GM12801 (cell line): Measurements from ENCODE around the gene ELOVL5.

ENCODE experiments used
- CTCF ChIP-seq: IDR thresholded peaks from one replicate; pipeline ENCODE4 v1.5.1; 2011; ENCODE audit warnings: control low read depth; ENCODE audit not compliant: insufficient read length; ENCODE audit errors: extremely low read depth

The ELOVL5 gene

GRCh38 chr6:53369051-53369450, 20.3 kb upstream of the ELOVL5 start:
- no peak for TF ChIP-seq CTCF

- no peak for TF ChIP-seq CTCF
These were observed 17.4 kb upstream of the ELOVL5 start for GRCh38 chr6:53366128-53366641.

DNA sequence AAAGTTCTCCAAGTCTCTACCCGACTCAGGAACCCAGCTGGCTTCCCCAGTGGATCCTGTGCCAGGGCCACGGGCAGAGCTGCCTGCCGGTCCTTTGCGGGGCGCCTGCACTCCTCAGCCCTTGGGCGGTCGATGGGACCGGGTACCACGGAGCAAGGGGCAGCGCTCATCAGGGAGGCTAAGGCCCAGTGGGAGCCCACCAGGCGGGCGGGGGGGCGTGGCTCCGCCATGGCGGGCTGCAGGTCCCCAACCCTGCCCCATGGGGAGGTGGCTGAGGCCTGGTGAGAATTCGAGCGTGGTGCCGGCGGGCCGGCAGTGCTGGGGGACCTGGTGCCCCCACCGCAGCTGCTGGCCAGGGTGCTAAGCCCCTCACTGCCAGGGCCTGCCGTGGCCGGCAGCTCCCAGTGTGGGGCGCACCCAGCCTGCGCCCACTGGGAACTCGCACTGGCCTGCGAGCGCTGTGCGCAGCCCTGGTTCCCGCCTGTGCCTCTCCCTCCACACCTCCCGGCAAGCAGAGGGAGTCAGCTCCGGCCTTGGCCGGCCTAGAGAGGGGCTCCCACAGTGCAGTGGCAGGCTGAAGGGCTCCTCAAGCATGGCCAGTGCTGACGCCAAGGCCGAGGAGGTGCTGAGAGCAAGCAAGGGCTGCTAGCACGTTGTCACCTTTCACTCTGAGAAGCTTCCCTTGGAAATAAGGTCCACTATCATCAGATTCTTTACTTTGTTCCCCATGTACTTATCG, 14.8 kb upstream of the ELOVL5 start:
- no peak for TF ChIP-seq CTCF

- TF ChIP-seq CTCF: no peak
These were observed 12.8 kb upstream of the ELOVL5 start for GRCh38 chr6:53361549-53362031.

DNA sequence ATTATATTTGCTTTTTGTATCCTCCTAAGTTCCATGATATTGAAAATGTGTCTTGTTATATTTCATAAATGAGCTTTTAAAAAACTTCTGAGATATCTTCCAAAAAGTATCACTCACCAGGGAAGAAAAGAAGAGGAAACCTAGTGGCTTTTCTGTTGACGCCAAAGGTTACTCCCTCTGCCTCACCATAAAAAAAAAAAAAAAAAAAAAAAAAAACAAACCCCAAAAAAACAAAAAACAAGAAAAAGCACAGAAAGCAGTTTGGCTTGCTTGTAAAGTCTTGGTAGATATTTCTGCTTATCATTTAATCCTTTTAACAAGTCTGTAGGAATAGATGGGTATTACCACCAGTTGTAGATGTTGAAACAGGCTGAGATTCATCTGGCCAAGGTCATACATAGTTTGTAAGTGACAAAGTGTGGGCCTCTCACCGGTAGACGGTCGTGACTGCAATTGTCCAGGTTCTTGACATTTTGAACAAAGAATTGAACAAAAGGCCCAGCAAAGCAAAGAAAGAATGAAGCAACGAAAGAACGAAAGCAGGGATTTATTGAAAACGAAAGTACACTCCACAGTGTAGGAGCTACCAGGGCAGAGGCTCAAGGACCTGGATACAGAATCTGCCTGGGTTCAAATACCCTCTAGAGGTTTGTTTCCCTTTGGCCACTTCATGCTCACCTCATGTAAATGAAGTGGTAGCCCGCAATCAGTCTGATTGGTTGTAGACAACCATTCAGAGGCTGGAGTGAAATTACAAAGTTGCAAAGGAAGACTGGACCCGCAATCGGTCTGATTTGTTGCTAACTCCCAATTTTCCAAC, 11.6 kb upstream of the ELOVL5 start:
- TF ChIP-seq CTCF: no peak

DNA sequence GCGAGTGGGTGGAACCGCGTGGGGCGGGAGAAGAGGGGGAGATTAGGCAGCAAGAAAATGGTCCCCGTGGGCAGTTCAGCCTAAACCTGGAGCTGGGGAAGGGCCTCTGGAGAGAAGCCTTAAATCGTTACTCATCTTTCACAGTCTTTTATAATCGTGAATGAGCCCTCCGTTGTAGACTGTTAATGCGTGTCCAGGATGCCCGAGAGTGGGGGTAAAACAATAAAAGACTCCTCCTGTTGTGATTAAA, 11.0 kb upstream of the ELOVL5 start:
- no peak for TF ChIP-seq CTCF

DNA sequence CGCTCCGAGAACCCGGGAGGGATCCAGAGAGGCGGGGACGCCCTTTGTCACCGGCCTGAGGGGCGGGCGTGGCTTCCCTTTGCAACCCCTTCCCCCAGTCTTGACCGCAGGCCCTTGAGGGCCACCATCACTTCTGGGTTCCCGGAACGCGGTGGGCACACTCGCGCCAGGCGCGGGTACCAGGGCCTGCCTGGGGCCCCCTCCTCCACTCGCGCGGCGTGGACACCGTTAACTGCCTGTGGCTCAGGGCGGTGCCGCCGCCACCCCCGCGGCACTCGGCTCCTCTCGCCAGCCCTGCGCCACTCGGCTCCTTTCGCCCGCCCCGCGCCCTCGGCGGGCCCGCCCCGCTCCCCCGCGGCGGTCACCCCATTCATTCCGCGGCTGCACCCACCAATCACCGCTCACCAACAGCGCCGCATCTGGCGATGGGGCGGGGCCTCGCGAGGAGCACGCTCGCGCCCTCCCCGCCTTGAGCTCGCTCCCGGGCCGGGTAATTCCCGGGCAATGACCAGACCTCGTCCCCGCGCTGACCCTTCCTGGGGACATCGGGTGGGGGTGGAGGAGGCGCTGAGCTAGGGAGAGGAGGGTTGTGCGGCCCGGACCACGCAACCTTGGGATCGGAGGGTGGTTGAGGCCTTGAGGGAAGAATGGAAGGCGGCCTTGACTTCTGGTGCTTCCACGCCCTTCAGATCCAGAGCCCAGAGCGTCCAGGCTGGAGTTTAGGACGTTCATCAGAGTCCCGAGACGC, 10.5 kb upstream of the ELOVL5 start:
- no peak for TF ChIP-seq CTCF
